HG02610 (cell line): ENCODE measurements around the gene HPN.

Experiments
- ATAC-seq: cut with Tn5 transposase; IDR thresholded peaks from one replicate; pipeline ENCODE4 v1.9.1; 2021; ENCODE audit warnings: mild to moderate bottlenecking, moderate library complexity; ENCODE audit not compliant: unreplicated experiment

Gene HPN

GRCh38 chr19:35080613-35081170 is 39.2 kb downstream of the HPN start:
- ATAC-seq = no peak

- ATAC-seq = no peak
Measured at GRCh38 chr19:35081201-35081600, 39.7 kb downstream of the HPN start.

DNA sequence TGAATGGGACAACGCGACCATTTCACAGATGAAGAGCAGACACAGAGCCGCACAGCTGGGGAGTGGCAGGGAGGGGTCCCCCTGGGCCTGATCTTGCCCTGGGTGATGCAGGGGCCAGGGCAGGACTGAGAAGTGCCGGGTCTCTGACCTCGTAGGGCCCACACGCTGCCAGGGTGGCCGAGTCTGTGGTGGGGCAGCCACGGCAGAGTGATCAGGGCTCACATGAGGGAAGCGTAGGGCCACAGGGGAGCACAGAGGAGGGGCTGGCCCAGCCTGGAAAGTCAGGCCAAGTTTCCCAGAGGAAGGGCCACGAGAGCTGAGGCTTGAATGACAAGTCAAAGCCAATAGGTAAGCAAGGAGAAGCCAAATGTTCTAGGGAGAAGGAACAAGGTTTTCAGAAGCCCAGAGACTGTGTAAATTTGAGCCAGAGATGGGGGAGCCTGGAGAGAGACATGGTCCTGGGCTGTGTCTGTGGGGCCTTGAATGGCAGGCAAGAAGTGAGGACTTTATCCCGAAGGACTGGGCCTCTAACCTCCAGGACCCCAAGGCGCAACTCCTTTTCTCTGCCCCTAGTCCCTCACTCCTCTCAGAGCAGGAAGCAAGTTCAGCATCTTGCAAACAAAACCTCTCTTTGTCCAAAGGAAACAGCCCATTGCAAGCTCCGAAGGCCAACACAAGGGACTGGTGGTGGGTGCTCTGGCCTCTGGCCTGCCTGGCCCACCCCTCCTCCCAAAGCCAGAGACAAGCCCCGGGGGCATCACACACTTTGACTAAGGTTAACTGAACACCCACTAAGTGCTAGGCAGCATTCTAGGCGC is 42.4 kb downstream of the HPN start:
- no peak for ATAC-seq

- ATAC-seq = no peak
Measured at GRCh38 chr19:35084509-35084762, 42.9 kb downstream of the HPN start.

- ATAC-seq = no peak
Measured at GRCh38 chr19:35085947-35086346, 44.4 kb downstream of the HPN start.

- ATAC-seq = no peak
Measured at GRCh38 chr19:35086455-35086854, 44.9 kb downstream of the HPN start.

GRCh38 chr19:35087393-35087792 is 45.9 kb downstream of the HPN start:
- no peak for ATAC-seq

DNA sequence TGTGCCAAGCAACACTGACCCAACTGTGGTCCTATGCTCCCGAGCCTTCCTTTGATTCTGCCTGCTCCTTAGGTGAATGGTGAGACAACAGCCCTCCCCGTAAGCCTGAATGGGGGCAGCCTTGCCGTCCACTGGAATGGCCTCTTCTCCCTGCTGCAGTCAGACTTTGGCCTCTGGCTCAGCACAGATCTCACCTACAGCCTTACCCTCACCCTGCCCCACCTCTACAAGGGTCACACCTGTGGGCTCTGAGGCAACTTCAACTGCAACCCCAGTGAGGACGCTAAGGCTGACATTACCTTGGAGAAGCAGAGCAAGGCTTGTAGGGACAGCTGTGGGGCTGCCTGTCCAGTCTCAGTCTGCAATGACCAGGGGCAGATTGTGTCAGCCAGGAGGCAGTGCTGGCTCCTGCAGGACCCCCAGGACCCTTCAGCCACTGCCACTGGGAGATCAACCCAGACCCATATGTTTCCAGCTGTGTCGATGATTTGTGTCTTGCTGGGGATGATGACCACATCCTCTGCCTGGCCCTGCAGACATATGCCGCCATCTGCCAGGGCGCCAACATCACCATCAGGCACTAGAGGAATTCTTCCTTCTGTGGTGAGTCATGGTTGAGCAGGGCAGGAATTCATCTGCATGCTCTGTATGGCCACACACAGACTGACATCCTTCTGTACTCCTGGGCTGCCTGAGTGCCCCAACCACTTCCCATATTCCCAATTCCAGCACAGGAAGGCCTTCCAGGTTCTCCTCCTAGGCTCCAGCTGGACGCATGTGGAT is 46.8 kb downstream of the HPN start:
- no peak for ATAC-seq

DNA sequence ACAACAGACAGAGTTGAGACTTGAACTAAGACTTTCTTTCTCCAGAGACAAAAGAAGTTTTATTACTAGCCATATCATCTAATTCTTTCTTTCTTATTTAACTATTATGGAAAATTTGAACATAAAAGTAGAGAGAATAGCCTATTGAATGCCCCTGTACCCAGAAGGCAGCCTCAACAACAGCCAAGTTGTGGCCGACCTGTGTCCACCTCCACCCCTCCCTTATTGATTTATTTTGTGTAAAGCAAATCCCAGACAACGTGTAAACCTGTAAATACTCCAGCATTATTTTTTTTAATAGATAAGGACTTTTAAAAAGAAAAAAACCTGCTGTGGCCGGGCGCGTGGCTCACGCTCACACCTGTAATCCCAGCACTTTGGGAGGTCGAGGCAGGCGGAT is 48.0 kb downstream of the HPN start:
- no peak for ATAC-seq

DNA sequence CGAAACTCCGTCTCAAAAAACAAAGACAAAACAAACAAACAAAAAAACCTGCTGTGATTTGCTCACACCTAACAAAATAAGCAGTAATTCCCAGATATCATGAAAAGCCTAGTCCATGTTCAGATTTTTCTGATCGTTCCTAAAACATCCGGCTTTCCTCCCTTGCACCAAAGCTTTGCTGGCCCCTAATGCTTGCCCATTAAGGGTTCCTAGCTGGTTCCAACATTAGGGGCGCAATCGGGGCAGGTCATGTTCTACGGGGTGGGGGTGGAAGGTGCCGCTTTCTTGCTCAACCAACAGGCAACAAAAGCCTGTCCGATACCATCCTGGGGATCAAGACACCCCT is 48.6 kb downstream of the HPN start:
- ATAC-seq = no peak

DNA sequence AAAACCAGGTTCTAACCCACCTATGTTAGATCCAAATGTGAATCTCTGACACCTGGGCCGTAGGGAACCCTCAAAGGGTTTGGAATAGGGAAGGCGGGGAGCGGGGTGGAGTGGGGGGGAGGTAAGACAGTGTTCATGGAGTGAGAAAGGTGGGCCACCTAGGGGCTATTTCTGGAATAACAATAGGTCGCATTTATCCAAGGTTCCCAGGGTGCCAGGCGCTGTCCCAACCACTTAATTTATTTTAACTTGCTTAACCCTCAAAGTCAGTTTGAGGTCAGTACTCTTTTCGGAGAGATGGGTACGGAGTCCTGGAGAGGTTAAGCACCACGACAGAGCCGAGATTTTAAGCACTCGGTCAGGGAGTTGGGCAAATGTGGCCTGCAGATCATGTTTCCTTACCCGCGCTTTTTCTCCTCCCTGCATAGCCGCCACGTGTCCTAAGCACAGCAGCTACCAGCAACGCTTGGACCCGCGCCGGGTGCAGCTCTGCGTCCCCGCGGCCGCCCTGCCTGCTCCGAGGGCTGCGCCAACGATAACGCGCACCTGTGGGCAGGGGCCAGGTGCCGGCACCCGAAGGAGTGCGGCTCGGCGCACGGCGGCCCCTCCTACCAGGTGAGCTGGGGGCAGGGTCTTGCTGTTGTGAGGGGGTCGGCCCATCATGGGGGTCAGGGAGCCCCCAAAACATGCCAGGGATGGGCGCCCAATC is 49.1 kb downstream of the HPN start:
- no peak for ATAC-seq

- ATAC-seq = no peak
Measured at GRCh38 chr19:35093430-35093829, 51.9 kb downstream of the HPN start.

- no peak for ATAC-seq
Measured at GRCh38 chr19:35093941-35094647, 52.6 kb downstream of the HPN start.

GRCh38 chr19:35094656-35095055 is 53.1 kb downstream of the HPN start:
- ATAC-seq = no peak

- no peak for ATAC-seq
Measured at GRCh38 chr19:35095667-35096368, 54.3 kb downstream of the HPN start.

DNA sequence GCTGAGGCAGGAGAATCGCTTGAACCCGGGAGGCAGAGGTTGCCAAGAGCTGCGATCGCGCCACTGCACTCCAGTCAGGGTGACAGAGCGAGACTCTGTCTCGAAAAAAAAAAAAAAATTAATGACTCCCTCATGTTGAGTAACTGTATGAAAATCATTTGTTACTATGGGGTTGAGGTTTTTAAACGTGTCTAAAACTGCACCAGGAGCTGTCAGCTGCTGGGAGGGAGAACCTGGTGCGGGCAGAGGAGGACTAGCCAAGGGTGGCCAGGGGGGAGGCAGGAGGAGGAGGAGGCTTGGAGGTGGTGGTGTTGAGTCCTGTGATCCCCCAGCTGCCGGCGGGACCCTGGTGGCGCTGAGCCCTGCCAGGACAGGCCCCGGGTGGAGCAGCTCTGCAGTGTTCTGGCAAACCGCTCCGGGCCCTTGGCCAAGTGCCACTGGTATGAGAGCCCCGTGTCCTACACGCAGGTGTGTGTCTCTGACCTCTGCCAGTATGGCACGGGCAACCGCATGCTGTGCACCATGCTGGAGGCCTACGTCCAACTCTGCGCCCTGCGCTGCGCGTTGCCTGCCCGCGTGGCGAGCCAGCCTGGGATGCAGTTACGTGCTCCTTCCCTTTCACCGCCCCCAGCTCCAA is 57.0 kb downstream of the HPN start:
- ATAC-seq = no peak

DNA sequence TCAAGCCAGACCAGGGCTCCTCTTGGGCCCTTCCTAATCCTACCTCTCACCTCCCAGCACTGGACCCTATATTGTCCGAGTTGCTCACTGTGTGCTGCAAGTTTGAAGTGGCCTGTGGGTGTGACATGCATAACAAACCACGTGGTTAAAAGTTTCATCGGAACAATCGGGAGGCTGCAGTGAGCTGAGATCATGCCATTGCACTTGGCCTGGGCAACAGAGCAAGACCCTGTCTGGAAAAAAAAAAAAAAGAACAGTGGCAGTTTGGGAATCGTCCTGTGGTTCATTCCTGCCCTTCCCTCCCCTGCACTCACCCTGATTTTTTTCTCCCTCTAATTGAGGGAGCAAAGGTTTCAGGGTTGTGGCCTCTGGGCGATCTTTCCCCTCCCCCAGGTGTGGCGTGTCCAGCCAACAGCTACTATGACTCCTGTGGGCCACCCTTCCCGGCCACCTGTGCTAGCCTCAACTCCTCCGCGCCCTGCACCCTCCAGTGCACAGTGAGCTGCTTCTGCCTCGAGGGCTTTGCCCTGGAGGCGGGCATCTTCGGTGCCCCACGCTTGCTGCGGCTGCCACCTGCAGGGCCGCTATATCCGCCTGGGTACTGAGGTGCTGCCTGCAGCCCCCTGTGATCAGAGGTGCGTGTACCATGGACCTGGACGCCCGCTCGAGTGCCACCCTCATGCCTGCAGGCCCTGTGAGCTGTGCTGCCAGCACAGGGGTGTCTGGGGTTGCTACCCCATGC is 57.8 kb downstream of the HPN start:
- no peak for ATAC-seq

DNA sequence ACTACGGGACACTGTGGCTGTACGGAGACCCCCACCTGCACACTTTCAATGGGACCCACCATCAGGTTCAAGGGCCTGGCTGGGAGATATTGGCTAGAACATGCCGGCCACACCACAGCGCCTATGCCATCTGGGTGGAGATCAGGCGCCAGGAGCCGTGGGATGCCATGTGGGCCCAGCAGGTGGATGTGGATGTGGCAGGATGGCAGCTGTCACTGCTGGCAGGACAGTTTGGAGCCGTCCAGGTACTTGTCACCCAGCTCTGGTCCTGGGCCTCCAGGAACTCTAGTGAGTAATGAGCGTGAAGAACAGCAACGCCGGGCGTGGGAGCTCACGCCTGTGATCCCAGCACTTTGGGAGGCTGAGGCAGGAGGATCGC is 58.4 kb downstream of the HPN start:
- no peak for ATAC-seq
